ENCODE data around the gene SDCCAG8.

DNA sequence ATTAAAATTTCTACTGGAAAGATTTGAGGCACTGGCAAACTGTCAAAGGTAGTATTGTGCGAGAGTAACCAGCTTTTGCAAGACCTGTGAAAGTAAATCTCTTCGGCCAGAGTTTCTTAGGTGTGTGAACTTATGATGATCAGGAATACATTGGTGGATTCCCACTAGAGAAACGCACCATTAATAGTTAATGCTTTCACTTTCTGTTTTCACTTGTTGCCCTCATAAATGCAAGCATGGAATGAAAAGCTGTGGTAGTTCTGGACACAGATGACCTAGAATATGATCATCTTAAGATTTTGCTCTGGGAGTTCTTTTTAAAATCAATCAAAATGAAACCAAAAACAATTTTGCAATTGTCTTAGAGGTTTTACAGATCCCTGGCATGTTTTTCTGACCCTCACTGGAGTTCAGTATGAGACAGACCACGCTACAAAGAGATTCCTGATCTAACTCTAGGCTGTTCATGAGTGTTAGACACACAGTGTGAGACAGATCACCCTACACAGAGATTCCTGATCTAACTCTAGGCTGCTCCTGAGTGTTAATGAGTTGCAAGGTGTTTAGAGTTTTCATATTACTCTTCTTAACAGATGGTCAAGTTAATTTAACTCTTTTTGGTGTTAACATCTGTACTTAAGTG is 98.8 kb downstream of the SDCCAG8 start:
- TF ChIP-seq POLR2A (IDR thresholded peaks at IDR 0.05) = no peak
- TF ChIP-seq, protein P1, sequence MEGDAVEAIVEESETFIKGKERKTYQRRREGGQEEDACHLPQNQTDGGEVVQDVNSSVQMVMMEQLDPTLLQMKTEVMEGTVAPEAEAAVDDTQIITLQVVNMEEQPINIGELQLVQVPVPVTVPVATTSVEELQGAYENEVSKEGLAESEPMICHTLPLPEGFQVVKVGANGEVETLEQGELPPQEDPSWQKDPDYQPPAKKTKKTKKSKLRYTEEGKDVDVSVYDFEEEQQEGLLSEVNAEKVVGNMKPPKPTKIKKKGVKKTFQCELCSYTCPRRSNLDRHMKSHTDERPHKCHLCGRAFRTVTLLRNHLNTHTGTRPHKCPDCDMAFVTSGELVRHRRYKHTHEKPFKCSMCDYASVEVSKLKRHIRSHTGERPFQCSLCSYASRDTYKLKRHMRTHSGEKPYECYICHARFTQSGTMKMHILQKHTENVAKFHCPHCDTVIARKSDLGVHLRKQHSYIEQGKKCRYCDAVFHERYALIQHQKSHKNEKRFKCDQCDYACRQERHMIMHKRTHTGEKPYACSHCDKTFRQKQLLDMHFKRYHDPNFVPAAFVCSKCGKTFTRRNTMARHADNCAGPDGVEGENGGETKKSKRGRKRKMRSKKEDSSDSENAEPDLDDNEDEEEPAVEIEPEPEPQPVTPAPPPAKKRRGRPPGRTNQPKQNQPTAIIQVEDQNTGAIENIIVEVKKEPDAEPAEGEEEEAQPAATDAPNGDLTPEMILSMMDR (IDR thresholded peaks at IDR 0.05) = no peak

Measured in Peyer's patch (tissue), 4 donors.